Peyer's patch (tissue), 4 donors: ENCODE measurements around the gene CENPA.

Experiments used
- POLR2A ChIP-seq, 2 donors: fragments of 450-650 bp; IDR thresholded peaks; one replicate each; pipeline ENCODE4 v1.5.1; 2017; ENCODE audit warnings: antibody characterized with exemption in 2 of 2, mild to moderate bottlenecking in 2 of 2, moderate library complexity in 2 of 2
- TF ChIP-seq, protein P1 (sequence below), 6 experiments: fragments of 450-650 bp in 4 of 6; fragments of 200-600 bp in 2 of 6; sonication (generic) in 1 of 6; IDR thresholded peaks; one replicate each; pipeline ENCODE4 v1.5.1; 2017 to 2019; ENCODE audit warnings: antibody characterized with exemption in 6 of 6, mild to moderate bottlenecking in 3 of 6, moderate library complexity in 1 of 6

- TF ChIP-seq, protein P1, sequence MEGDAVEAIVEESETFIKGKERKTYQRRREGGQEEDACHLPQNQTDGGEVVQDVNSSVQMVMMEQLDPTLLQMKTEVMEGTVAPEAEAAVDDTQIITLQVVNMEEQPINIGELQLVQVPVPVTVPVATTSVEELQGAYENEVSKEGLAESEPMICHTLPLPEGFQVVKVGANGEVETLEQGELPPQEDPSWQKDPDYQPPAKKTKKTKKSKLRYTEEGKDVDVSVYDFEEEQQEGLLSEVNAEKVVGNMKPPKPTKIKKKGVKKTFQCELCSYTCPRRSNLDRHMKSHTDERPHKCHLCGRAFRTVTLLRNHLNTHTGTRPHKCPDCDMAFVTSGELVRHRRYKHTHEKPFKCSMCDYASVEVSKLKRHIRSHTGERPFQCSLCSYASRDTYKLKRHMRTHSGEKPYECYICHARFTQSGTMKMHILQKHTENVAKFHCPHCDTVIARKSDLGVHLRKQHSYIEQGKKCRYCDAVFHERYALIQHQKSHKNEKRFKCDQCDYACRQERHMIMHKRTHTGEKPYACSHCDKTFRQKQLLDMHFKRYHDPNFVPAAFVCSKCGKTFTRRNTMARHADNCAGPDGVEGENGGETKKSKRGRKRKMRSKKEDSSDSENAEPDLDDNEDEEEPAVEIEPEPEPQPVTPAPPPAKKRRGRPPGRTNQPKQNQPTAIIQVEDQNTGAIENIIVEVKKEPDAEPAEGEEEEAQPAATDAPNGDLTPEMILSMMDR (IDR thresholded peaks at IDR 0.05), result peak; percentile 64 to 91 (median 86)
- TF ChIP-seq POLR2A (IDR thresholded peaks at IDR 0.05), result no peak
Observed at GRCh38 chr2:26745609-26746327, 40.1 kb upstream of the CENPA start.
